Panc1 (cell line): ENCODE results near the gene CRTAC1.

Source experiments
- CTCF ChIP-seq: fragments of 450-650 bp; IDR thresholded peaks from 2 replicates; pipeline ENCODE4 v1.5.1; 2017; ENCODE audit warnings: mild to moderate bottlenecking
- POLR2AphosphoS5 ChIP-seq: IDR thresholded peaks from 2 replicates; pipeline ENCODE4 v1.6.1; 2012; ENCODE audit warnings: mild to moderate bottlenecking, low read depth, low read length, moderate library complexity
- REST ChIP-seq, 2 experiments: IDR thresholded peaks; 2 replicates each; pipeline ENCODE4 v1.6.1; 2011 to 2012; ENCODE audit warnings: low read depth in 2 of 2, control low read depth in 1 of 2, low read length in 1 of 2, mild to moderate bottlenecking in 1 of 2, moderate library complexity in 1 of 2; ENCODE audit not compliant: insufficient read depth in 1 of 2
- SIN3A ChIP-seq: IDR thresholded peaks from 2 replicates; pipeline ENCODE4 v1.6.1; 2012; ENCODE audit warnings: low read depth, mild to moderate bottlenecking, low read length, moderate library complexity, borderline replicate concordance; ENCODE audit not compliant: insufficient read depth
- TCF7L2 ChIP-seq: IDR thresholded peaks from 2 replicates; pipeline ENCODE4 v1.6.1; 2011; ENCODE audit warnings: mild to moderate bottlenecking, low read depth, low read length, inconsistent platforms

DNA sequence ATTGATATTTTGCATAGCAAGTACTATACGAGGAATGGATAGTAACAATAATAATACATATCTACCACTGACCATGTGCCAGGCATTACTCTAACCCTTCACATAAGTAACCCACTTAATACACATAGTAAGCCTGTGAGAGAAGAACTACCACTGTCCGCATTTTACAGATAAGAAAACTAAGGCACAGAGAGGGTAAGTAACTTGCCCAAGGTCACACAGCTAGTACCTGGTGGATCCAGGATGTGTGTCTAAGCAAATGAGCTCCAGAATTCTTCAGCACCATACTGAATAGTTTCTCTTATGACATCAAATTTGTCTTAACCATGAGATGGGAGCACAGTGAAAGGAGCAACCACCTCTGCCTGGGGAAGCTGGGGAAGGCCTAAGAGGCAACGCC lies 10.2 kb downstream of the CRTAC1 start:
- TF ChIP-seq CTCF (no peak), POLR2AphosphoS5 (no peak), SIN3A (no peak), TCF7L2 (no peak), REST (IDR thresholded peaks at IDR 0.05; ENCODE audit: insufficient read depth in 1 of 2, low read depth in 2 of 2, low read length in 1 of 2) (no peak)
